SJCRH30 (cell line): Measurements from ENCODE around the gene GLI1. TPM values are rescaled to one million over a fixed set of nuclear protein-coding genes. Genes with fewer than 3 reads are reported as not detected.

Experiments used
- DNase-seq, 2 experiments: peaks; one replicate each; pipeline ENCODE4 v3.0.0-alpha.2; 2015 to 2020
- H3K27ac ChIP-seq: fragments of 250-450 bp; sonication (Bioruptor Pico); 2 replicates; pipeline ENCODE4 v1.5.1; 2020; ENCODE audit warnings: mild to moderate bottlenecking, moderate library complexity
- H3K27me3 ChIP-seq: fragments of 250-450 bp; sonication (Bioruptor Pico); 2 replicates; pipeline ENCODE4 v1.5.1; 2020; ENCODE audit warnings: mild to moderate bottlenecking, moderate library complexity
- H3K36me3 ChIP-seq: fragments of 250-450 bp; sonication (Bioruptor Pico); 2 replicates; pipeline ENCODE4 v1.5.1; 2020; ENCODE audit warnings: mild to moderate bottlenecking, moderate library complexity
- H3K4me1 ChIP-seq: fragments of 250-450 bp; sonication (Bioruptor Pico); 2 replicates; pipeline ENCODE4 v1.5.1; 2020; ENCODE audit warnings: mild to moderate bottlenecking, moderate library complexity
- H3K4me3 ChIP-seq: fragments of 250-450 bp; sonication (Bioruptor Pico); 2 replicates; pipeline ENCODE4 v1.5.1; 2020; ENCODE audit warnings: mild to moderate bottlenecking, moderate library complexity
- H3K9me3 ChIP-seq: fragments of 250-450 bp; sonication (Bioruptor Pico); replicated peaks from 2 replicates; pipeline ENCODE4 v1.5.1; 2020; ENCODE audit warnings: mild to moderate bottlenecking, moderate library complexity
- total RNA-seq: library from RNA; depleted of rRNA; stranded (reverse); fragments of >200 nt; shearing (Covaris generic); gene quantifications from 2 replicates; pipeline ENCODE4 v1.2.3, GENCODE V29; 2014

Gene GLI1
- total RNA-seq, 1 experiment from 2014 or later: 174 TPM

GRCh38 chr12:57452181-57452936 lies 7.2 kb upstream of the GLI1 start:
- Histone ChIP-seq H3K27me3 (no peaks in the 10 kb centered on the region), H3K4me3 (no peak overlapping the region), H3K4me1 (peaks cover 35% of the 10 kb centered on the region), H3K36me3 (no peaks in the 10 kb centered on the region), H3K27ac (no peak overlapping the region), H3K9me3 (0 out of 2 replicates have a peak, but pooled peaks cover 3% of the 10 kb centered on the region)
- DNase-seq: peak; percentile 68 to 75

GRCh38 chr12:57452937-57453509 lies 6.6 kb upstream of the GLI1 start:
- Histone ChIP-seq H3K27ac (no peak overlapping the region), H3K4me1 (peaks cover 39% of the 10 kb centered on the region), H3K27me3 (no peaks in the 10 kb centered on the region), H3K36me3 (no peaks in the 10 kb centered on the region), H3K9me3 (0 out of 2 replicates have a peak, but pooled peaks cover 3% of the 10 kb centered on the region), H3K4me3 (no peak overlapping the region)
- DNase-seq: peak; percentile 100

GRCh38 chr12:57454213-57454565 lies 5.4 kb upstream of the GLI1 start:
- no peaks in the 10 kb centered on the region for H3K9me3 ChIP-seq
- H3K36me3 ChIP-seq: no peaks in the 10 kb centered on the region
- H3K27me3 ChIP-seq: no peaks in the 10 kb centered on the region
- peaks cover 47% of the 10 kb centered on the region for H3K4me1 ChIP-seq
- DNase-seq: no peak
- peak overlapping the region; percentile 76 for H3K27ac ChIP-seq
- H3K4me3 ChIP-seq: no peak overlapping the region

- Histone ChIP-seq H3K9me3 (no peaks in the 10 kb centered on the region), H3K27ac (peak within 1 kb of the TSS; percentile 76), H3K36me3 (no peaks in the 10 kb centered on the region), H3K4me1 (peaks cover 47% of the 10 kb centered on the region), H3K4me3 (peak within 1 kb of the TSS; percentile 14), H3K27me3 (no peaks in the 10 kb centered on the region)
- peak; percentile 100 for DNase-seq
These were observed 4.8 kb upstream of the GLI1 start, which contains the start of gene INHBE for GRCh38 chr12:57454566-57455373. TSS of gene INHBE (plus strand) at chr12:57455307. CDS start at chr12:57455537, 230 bp downstream.

- H3K4me3 ChIP-seq: peak overlapping the region; percentile 14
- peak overlapping the region; percentile 76 for H3K27ac ChIP-seq
- H3K4me1 ChIP-seq: peaks cover 47% of the 10 kb centered on the region
These were observed 4.0 kb upstream of the GLI1 start for GRCh38 chr12:57455374-57456144.

GRCh38 chr12:57456145-57456700 lies 3.4 kb upstream of the GLI1 start:
- Histone ChIP-seq H3K4me3 (peak overlapping the region; percentile 14; the same call in 1 of the 2 replicates), H3K27me3 (no peaks in the 10 kb centered on the region), H3K4me1 (peaks cover 47% of the 10 kb centered on the region), H3K27ac (no peak overlapping the region), H3K36me3 (no peaks in the 10 kb centered on the region), H3K9me3 (no peaks in the 10 kb centered on the region)
- DNase-seq: peak; percentile 95 to 99

More at GRCh38 chr12:57455374-57456144, 4.0 kb upstream of the GLI1 start:
- peak; percentile 76 to 81 for DNase-seq
- Histone ChIP-seq H3K9me3 (no peaks in the 10 kb centered on the region), H3K27me3 (no peaks in the 10 kb centered on the region), H3K36me3 (no peaks in the 10 kb centered on the region)

GRCh38 chr12:57456737-57457490 lies 2.7 kb upstream of the GLI1 start:
- Histone ChIP-seq H3K27me3 (no peaks in the 10 kb centered on the region), H3K4me3 (no peak overlapping the region), H3K4me1 (peaks cover 47% of the 10 kb centered on the region), H3K9me3 (no peaks in the 10 kb centered on the region), H3K36me3 (no peaks in the 10 kb centered on the region), H3K27ac (no peak overlapping the region)
- peak in 1 of 2 experiments; percentile 75 for DNase-seq

GRCh38 chr12:57458665-57459054 lies 925 bp upstream of the GLI1 start:
- H3K9me3 ChIP-seq: no peaks in the 10 kb centered on the region
- H3K27me3 ChIP-seq: no peaks in the 10 kb centered on the region
- H3K36me3 ChIP-seq: no peaks in the 10 kb centered on the region
- peak overlapping the region; percentile 87 for H3K4me3 ChIP-seq
- peaks cover 54% of the 10 kb centered on the region for H3K4me1 ChIP-seq
- H3K27ac ChIP-seq: peak overlapping the region; percentile 42
- DNase-seq: no peak

GRCh38 chr12:57459055-57459749 lies 383 bp upstream of the GLI1 start:
- peak overlapping the region; percentile 87 for H3K4me3 ChIP-seq
- peak; percentile 100 for DNase-seq
- H3K9me3 ChIP-seq: no peaks in the 10 kb centered on the region
- peak overlapping the region; percentile 42 for H3K27ac ChIP-seq
- no peaks in the 10 kb centered on the region for H3K27me3 ChIP-seq
- H3K36me3 ChIP-seq: no peaks in the 10 kb centered on the region
- H3K4me1 ChIP-seq: peaks cover 56% of the 10 kb centered on the region

- Histone ChIP-seq H3K9me3 (no peaks in the 10 kb centered on the region), H3K4me3 (peak overlapping the region; percentile 87), H3K36me3 (peaks cover 8% of the 10 kb centered on the region), H3K27me3 (no peaks in the 10 kb centered on the region), H3K27ac (peak overlapping the region; percentile 95; the same call in 1 of the 2 replicates), H3K4me1 (peaks cover 46% of the 10 kb centered on the region)
- peak in 1 of 2 experiments; percentile 91 for DNase-seq
These were observed 841 bp downstream of the GLI1 start for GRCh38 chr12:57460468-57460784.

- Histone ChIP-seq H3K27ac (peak overlapping the region; percentile 95), H3K9me3 (no peaks in the 10 kb centered on the region), H3K4me3 (peak overlapping the region; percentile 87), H3K27me3 (no peaks in the 10 kb centered on the region), H3K36me3 (peaks cover 11% of the 10 kb centered on the region), H3K4me1 (peaks cover 42% of the 10 kb centered on the region)
- DNase-seq: peak; percentile 100
These were observed 1.3 kb downstream of the GLI1 start for GRCh38 chr12:57460841-57461275.

- Histone ChIP-seq H3K27ac (peak overlapping the region; percentile 95), H3K4me1 (peaks cover 37% of the 10 kb centered on the region), H3K9me3 (no peaks in the 10 kb centered on the region), H3K36me3 (peaks cover 17% of the 10 kb centered on the region), H3K4me3 (peak overlapping the region; percentile 87), H3K27me3 (no peaks in the 10 kb centered on the region)
- DNase-seq: peak; percentile 100
These were observed 1.8 kb downstream of the GLI1 start for GRCh38 chr12:57461276-57461916.

GRCh38 chr12:57461917-57462250 lies 2.3 kb downstream of the GLI1 start:
- Histone ChIP-seq H3K4me1 (peaks cover 32% of the 10 kb centered on the region), H3K27ac (peak overlapping the region; percentile 95), H3K27me3 (no peaks in the 10 kb centered on the region), H3K4me3 (peak overlapping the region; percentile 87), H3K36me3 (peaks cover 19% of the 10 kb centered on the region), H3K9me3 (no peaks in the 10 kb centered on the region)
- no peak for DNase-seq
